ENCODE results near the gene LMCD1.
A peak's percentile ranks its signal among the peaks of the same experiment; 100 is the strongest.

The LMCD1 gene

DNA sequence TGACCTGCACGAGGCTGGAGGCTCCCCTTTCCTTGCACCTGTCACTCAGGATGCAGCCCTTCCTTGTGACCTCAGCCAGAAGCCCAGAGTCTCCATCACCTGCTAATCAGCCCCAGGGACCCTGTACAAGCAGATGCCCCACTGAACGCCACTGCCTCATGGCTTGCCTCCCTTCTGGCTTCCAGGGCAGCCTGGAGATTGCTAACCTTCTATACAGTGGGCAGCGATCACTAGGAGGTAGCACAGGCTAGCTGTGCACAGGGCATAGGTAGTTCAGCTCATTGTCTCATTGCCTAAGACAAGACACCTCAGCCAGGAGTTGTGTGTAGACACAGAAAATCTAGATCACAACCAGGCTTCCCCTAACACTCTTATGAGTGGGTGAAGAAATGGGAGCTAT, 93.6 kb downstream of the LMCD1 start:
- no peak for DNase-seq

DNA sequence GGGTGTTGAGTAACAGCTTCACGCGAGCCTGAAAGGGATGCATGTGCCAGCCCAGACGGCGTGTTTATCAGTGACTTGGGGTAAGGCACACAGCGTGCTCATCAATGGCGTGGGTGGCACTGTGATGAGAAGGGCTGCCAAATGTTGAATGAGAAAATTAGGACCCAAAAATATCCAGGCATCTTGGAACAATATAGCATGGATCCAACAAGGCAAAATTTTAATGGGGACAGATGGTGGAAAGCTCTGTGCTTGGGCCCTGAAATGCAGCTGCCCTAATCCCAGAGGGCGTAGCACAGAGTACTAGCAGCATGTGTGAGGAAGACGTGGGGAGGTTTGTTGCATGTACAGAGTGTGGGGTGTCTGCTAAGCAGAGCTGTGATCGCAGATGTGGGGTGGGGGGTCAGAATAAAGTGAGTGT, 94.1 kb downstream of the LMCD1 start:
- no peak for DNase-seq

DNA sequence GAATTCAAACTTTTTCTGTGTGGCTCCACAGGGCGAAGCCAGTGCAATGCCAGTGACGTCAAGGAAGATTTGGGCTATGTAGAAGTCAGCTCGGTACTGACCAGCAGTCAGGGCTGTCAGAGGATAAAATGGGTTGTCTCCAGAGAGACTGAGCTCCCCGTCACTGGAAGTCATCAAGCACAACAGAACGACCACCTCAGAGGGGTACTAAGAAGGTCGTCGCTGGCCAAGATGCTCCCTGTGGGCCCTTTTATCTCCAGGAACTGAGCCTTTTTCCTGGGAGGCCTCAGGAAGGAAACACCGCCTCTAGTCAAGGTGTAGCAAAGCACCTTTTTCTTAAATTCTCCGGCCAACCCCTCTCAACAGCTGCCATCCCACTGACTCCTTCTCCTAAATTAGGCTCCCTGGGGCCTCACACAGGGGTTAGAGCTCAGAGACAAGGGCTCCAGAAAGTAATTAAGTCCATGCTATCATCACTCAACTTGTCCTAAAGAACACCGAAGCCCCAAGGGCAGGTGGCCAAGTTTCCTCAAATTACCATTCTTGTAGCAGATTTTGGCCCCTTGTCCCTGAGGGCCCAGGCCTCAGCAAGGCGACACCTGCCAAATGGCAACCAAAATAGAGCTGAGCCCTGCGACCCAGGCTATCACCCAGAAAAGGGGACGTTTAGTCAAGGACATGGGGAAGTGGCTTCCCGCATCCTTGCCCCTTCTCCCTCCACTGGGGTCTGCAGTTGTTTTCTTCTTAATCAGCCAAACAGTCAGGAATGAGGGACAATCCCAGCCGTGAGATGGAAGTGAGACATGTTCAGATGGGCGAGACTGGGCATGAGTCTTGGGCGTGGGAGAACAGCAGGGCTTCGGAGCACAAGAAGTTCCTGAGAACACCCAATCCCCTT, 94.9 kb downstream of the LMCD1 start:
- DNase-seq = no peak

DNA sequence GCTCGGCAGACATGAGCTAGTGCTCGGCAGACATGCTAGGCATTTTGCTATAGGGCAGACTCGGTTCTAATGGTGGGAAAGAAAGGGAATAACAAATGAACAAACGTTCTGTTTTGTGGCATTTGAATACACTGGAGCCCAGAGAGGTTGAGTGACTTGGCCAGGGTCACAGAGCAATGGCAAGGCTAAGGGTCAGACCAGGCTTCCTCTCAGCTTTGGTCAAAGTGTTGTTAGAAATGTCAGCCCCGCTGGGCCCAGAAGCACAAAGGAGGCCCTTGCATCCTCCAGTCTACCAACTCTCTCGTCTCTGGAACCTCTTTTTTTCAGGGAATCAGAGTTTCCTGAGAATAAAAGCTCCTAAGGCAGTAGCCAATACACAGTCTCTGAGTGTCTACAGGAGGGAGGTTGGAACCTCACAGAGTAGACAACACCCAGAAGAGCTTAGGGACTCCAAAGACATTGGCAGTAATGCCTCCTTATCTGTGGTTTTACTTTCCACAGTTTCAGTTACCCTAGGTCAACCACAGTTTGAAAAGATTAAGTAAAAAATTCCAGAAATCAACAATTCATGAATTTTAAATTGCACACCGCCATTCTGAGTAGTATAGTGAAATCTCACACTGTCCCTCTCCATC, 95.7 kb downstream of the LMCD1 start:
- no peak for DNase-seq

DNA sequence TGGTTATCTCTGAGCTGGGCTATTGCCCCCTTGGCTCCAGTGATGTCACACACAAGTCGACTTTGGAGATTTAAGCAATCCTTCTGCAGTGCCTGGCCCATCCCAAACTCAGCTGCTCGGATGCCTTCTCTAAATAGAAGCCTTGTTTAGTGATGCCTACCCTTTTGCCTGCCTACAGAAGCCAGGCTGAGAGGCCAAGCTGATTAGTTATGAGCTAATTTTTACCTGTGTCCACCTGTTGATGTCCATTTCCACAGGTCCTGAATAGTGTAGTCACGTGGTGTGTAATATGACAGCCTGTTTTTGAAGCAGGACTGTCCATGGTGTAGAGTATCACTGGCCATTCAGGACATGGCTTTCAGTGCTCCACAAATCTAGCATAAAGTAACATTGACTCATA, 97.5 kb downstream of the LMCD1 start:
- DNase-seq = no peak

DNA sequence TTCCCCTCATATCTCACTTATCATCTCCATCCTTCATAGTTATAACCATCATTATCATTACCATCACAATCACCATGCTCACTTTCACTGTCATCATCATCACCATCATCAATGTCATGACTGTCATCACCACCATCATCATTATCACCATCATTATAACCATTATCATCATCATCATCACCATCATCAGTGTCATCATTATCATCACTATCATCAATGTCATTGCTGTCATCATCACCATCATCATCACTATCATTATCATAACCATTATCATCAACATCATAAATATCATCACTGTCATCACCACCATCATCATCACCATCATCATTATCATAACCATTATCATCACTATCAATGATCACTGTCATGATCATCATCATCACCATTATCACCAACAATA, 98.8 kb downstream of the LMCD1 start:
- DNase-seq = no peak

DNA sequence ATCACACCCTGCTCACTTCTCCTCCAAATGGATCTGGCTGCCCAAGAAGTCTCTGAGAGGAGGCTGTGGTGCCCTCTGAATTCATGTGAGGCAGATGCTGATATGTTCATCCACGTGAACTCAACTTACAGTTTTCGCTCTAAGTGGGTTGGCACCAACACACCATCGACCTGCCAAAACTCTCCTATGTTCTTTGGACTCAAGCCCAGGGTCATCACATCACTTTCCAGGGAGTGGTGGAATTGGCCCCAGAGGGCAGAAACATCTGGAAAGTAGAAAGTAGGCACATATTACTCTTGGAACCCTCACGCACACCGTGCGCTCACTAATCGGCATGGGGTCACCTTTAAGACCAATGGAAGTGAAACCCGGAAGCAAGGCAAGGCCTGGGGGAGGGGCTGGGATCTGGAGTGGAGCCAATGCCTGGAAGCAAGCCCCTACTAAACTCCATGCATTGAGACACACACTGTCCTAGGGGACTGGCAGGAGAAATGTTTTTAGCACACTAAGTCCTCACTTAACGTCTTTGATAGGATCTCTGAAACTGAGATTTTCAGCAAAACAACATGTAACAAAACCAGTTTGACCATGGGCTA, 101.6 kb downstream of the LMCD1 start:
- DNase-seq = no peak

DNA sequence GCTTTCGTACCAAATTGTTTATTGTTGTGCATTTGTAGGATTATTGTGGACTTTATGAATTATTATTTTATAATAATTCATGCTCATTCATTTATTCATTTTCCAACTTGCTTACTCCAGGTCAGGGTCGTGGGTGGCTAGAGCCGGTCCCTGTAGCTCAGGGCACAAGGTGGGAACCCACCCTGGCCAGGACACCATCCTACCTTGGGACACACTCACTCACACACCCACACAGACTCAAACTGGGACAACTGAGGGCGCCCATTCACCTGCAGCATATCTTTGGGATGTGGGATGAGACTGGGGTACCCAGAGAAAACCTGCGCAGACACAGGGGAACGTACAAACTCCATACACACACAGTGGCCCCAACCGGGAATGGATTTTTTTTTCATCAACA, 102.4 kb downstream of the LMCD1 start:
- no peak for DNase-seq

DNA sequence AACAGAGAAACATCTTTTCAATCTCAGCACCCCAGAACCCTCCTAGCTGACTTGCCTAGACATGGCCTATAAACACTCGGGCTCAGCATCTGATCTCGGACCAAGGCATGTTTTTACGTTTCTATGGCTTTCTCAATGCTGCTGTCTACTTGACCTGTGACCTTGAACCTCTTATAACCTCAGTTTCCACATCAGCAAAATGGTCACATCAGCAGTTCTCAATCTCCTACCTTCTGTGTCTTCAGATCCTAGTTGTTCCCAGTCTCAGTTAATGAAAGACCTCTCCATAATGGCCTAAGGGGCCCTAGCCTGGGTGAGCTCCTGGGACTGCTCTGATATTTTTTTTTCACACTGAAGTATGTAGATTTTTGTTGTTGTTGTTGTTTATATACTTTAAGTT, 103.4 kb downstream of the LMCD1 start:
- DNase-seq = no peak

DNA sequence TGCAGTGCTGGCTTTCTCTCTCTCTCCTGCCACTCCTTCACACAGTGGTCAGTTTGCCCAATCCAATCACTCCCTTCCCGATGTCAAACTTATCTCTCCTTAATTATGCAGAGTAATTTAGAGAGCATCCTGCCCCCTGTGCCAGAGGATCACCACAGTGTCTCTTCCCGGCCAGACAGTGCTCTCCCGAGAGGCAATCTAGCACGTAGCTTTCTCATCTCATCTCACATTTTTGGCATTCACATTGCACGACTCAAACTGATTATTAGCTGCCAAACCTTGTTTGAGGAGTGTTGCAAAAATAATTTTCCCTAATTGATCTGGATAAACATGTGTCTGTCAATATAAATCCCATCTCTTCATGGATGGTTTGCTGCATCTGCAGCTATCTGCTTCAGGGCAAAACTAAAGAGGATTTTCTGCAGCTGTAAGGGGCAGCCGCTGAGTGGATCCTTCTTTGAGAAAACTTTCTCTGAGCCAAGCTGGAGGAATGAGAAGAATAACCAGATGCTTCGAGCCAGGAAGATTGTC, 105.1 kb downstream of the LMCD1 start:
- no peak for DNase-seq

DNA sequence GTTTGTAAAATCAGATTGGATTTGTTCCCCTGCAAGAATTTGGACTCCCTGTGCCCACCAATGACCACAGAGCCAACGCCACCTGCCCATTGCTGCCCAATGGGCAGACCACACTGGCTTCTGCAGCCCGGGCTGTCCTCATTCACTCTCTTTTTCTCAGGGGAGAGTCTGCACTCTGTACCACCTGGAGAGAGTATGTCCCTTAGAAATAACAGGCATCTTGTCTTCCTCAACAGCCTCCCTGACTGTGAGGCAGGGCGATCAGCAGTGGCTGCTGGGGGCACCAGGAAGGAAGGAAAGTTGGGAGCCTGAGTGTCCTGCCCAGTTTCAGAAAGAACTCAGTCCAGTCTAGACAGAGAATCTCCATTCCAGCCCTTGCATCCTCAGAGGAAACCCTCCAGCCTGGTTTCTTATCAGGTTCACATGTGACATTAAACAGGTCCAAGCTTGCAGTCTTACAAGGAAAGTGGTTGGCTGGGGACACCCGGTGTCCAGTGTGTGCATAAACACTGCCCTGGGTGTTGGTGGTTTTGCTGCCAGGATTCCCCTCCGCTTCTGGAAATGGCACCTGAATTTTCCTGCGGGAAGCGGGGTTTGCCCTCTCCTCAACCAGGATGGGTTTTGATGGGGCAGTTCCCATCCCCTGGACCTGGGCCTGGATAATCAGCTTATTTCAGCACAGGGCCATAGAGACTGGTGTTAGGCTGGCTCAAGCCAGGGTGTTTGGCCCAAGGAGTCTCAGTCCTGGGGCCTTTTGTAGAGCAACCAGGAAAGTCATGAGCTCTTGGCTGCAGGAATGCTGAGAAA, 105.8 kb downstream of the LMCD1 start:
- DNase-seq = no peak

DNA sequence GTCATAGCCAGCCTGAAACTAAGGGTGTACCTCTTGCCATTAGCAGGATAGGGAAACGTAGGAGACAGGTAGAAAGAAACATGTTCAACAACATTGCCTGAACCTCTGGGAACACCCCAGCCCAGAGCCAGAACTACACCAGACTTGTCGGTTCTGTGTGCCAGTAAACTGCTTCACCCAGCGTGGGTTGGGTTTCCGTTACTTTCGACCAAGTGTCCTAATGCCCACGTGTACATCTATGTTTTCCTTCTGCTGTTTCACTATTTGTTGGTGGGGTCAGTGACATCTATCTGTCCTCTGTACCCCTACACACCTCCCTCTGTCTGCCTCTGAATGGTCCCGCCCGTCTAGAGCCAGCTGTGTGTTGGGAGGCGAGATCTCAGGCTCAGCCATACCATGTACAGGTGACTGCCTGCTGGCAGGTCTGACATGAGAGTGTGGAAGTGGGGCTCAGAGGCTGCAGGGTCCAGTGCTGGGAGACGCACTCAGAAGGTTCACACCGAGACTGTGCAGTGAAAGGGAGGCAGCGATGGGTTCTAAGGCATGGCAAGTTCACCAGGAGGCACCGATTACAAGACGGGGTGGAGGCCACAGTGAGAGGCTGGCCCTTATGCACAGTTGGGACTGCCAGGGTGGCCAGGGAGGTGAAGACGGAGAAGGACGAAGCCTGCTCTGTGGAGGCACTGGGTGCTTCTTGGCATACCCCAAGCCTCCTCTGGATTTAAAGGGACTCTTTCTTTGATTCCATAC, 106.6 kb downstream of the LMCD1 start:
- DNase-seq = no peak

DNA sequence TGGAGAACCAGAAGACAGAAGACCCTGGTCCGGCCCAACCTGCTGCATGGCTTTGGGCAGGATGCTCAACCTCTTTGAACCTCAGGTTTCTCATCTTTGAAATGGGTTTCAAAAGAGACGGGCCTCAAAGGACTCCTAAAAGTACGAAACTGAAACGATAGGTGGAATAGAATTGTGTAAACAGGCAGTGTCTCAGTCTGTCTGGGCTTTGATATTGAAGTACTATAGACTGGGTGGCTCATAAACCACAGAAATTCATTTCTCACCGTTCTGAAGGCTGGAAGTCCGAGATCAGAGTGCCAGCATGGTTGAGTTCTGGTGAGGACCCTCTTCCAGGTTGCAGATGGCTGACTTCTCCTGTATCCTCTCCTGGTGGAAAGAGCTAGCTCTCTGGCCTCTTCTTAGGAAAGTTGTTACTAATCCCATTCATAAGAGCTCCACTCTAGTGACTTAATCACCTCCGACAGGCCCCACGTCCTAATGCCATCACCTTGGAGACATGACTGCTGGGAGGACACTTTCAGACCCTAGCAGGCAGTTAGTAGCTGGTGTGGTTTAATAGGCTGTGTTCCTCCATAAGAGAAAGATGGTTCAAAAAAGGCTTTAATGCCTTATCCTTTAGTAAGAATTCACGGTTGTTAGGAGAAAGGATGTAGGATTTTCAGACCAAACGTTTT, 107.3 kb downstream of the LMCD1 start:
- DNase-seq = no peak

DNA sequence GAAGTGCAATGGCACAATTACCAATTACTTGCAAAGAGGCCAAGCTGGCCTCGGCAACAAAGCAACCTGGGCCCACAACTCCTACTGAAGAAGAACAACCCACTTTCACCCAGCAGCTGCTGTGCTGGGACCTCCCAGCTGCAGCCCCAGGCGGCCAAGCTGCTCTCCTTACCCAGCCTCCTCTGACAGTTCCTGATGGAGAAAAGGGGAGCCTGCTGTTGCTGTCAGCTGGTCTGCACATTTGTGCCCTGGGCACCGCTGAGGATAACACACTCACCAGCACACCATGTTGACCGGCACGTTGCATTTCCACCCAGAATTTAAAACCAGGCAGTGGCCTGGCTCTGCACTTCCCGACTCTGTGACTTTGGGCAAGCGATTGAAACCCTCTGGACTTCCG, 109.3 kb downstream of the LMCD1 start:
- no peak for DNase-seq

DNA sequence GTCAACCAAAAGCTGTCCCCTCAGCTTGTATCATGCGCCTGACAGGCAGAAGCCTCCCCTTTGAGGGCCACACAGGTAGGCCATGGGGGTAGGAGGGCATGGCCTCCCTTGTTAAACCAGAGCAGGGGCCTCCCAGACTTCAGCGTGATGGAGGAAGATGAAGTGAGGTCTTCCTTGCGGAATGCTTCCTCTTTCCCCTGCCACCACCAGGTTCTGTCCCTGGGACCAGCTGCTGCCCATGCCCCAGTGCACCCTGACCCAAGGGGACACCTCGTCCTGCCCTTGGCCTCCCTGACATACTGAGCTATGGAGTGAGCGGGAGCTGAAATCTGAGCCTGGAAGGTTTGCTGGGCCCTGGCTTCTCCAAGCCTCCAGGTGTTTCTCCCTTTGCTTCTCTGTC, 116.3 kb downstream of the LMCD1 start:
- DNase-seq = no peak

DNA sequence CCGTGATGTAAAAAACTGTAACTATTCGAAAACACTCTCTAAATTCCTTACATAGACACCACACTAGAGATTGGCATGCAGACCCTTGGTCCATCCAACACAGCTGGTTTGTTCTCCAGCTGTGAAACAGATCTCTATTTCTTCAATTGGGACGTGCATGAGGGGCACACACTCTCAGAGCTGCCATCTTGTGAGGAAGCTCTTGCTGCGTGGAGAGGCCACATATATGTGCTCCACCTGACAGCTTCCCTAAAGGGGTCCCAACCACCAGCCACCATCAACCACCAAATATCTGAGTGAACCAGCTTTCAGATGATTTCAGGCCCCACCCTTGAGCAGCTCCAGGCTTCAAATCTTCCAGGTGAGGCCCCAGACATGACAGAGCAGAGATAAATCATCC, 117.3 kb downstream of the LMCD1 start:
- no peak for DNase-seq

DNA sequence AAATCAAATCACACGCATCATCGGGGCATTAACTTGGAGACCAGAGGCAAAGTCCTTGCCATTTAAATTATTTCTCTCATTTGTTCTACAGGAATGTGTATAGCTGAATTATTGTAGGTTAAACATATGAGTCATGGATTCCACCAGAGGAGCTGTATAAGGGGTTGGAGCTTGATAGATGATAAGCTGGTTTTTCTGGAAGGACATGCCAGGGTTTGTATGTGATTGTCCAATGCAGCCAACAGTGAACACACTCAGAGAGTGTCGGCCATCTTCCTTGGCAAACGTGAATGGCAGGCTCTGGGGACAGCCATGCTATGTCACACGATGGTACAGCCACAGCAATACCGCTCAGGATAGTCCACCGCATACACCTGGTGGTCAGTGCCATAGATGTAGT, 117.9 kb downstream of the LMCD1 start:
- no peak for DNase-seq

DNA sequence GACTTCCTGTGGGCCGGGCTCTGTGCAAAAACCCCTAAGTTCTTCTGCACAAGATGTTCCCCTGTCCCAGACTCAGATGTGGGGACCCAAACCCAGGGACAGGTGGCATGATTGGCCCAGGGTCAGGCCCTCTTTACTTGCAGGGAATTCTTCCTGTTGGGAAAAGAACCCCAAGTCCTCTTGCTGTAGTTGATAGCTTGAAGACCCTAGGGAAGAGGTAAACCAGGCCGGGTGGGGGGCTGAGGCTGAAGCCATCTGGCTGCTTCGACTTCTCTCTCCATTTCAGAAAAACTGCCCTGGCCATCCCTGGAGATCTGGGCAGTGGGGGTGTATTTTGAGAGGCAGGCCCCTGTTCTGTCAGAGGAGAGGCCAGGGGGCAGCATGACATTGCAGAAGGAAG, 119.5 kb downstream of the LMCD1 start:
- no peak for DNase-seq

DNA sequence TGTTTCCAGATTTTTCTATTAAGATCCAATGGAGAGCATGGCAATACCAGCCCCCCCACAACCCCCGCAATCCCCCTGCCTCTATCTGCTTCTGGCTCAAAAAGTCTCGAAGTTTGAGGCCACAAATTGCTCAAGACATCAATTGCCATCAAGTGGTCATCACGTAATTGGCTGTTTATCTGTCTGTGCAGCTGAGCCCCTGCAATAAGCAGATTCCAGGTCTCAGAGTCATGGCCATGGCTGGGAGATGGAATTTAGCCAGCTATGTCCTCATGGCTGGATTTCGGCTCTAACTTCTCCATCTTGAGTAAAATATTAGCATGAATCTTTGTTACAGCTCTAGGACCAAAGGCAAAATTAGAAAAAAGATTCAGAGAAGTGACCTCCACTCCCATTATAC, 120.2 kb downstream of the LMCD1 start:
- no peak for DNase-seq

DNA sequence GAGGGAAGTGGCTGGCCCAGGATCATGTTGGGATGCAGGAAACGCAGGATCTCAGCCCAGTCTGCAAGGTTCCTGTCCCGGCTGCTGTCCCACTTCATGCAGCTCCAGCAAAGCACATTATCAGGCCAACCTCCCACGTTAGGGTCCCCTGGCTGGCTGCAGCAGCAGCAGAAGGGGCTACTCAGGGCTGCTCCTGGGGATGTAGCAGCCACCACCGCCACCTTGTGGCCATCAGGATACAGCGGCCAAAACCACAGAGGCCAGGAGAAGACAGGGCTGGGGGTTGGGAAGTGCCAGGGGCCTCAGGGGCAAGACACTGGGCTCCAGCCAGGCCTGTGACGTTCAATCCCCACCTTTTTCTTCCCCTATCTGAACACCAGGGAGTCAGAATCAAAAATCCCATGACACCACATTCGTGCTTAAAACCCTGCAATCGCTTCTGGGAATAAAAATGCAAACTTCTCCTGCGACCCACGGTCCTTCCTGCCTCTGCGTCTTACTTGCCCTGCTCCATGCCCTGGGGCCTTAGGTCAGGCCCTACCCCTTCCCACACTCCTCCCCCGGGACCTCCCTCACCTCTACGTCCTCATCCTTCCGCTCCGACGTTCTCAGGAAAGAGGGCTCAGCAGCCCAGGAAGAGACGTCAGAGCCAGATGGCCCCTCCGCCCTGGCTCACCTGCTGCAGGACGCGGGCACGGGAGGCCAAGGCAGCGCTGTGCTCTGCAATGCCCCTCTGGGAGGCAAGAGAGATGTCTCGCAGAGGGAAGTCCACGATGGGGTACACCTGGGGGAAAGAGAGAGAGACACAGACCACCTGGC, 121.5 kb downstream of the LMCD1 start:
- DNase-seq = peak; percentile 4

DNA sequence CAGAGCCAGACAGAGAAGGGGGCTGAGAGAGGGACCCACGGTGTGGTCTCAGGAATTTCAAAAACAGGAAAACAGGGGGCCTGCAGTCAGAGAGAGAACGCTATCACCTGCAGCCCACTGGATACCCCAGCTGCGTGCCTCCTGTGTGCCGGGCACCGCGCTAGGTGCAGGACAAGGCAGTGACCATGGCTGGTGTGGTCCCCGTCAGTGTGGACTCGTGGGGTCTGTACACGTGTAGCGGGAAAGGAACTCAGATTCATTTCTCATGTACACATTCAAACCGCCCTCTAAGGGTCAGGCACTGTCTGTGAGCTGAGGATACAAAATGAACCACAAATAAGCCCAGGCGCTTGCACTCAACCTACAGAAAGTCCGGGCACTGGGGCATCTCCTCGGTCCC, 122.1 kb downstream of the LMCD1 start:
- DNase-seq = no peak

Data from T-helper 9 cell (primary cell).